ENCODE measurements around the gene FADS1.

DNA sequence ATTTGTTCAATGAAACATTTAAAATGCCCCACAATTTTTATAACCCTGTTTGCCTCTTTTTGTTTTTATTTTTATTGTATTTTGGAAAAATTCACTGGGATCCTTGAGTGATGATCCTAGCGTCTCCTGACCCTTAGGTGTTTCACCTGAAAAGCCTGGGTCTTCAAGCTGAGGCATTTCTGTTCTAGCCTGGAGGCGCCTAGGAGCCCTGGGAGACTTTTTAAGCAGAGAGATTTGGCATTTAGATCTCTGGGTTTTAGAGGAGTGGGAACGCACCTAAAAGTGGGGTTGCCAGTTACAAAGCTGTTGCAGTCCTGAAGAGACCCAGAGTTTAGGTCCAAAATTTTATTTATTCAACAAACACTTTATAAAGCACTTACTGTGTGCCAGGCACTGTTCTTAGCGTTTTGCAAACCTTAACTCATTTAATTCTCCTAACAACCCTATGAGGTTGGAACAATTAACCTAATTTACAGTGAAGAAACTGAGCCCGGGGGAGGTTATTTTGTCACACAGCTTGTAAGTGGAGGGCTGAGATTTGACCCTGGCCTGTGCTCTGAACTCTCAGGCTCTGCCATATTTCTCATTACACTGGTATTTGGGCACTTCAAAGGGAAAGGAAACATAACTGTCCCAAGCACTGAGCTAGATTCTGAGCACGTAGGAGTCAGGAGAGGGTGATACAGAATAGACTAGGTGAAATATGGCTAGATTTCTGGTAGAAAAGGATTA is 834 bp upstream of the FADS1 start:
- TF ChIP-seq CTCF (conservative IDR thresholded peaks at IDR 0.05; ENCODE audit: low read depth, low read length) (no peak), EZH2 (IDR thresholded peaks at IDR 0.05; ENCODE audit: borderline replicate concordance, low read depth, low read length, poor library complexity, severe bottlenecking) (no peak)

Measured in A673 (cell line).